Hepatocyte (in vitro differentiated cells): ENCODE measurements around the gene TMEM114. TPM values are rescaled to one million over a fixed set of nuclear protein-coding genes. Genes with fewer than 3 reads are reported as not detected.

Experiments
- DNase-seq: peaks from one replicate; pipeline ENCODE4 v3.0.0-alpha.2; 2016; ENCODE audit warnings: low spot score
- H2AFZ ChIP-seq: fragments of 200-600 bp; sonication (generic); 2 replicates; pipeline ENCODE4 v1.6.0; 2016; ENCODE audit warnings: antibody characterized with exemption, mild to moderate bottlenecking
- H3K27ac ChIP-seq: fragments of 200-600 bp; sonication (generic); 2 replicates; pipeline ENCODE4 v1.5.1; 2016; ENCODE audit warnings: mild to moderate bottlenecking
- H3K27me3 ChIP-seq: fragments of 200-600 bp; sonication (generic); 2 replicates; pipeline ENCODE4 v1.6.1; 2016
- H3K36me3 ChIP-seq: fragments of 200-600 bp; sonication (generic); replicated peaks from 2 replicates; pipeline ENCODE4 v1.5.1; 2016; ENCODE audit warnings: low read depth; ENCODE audit not compliant: insufficient read depth
- H3K4me1 ChIP-seq: fragments of 200-600 bp; sonication (generic); 2 replicates; pipeline ENCODE4 v1.5.1; 2016; ENCODE audit warnings: mild to moderate bottlenecking, moderate library complexity; ENCODE audit not compliant: insufficient read depth
- H3K4me2 ChIP-seq: fragments of 200-600 bp; sonication (generic); 2 replicates; pipeline ENCODE4 v1.6.0; 2016
- H3K4me3 ChIP-seq: fragments of 200-600 bp; sonication (generic); 2 replicates; pipeline ENCODE4 v1.5.1; 2016; ENCODE audit warnings: mild to moderate bottlenecking
- H3K79me2 ChIP-seq: fragments of 200-600 bp; sonication (generic); 2 replicates; pipeline ENCODE4 v1.6.0; 2017; ENCODE audit warnings: mild to moderate bottlenecking
- H3K9me2 ChIP-seq: fragments of 200-600 bp; sonication (generic); replicated peaks from 2 replicates; pipeline ENCODE4 v1.6.0; 2017; ENCODE audit warnings: mild to moderate bottlenecking; ENCODE audit not compliant: insufficient read depth
- H3K9me3 ChIP-seq: fragments of 200-600 bp; sonication (generic); 2 replicates; pipeline ENCODE4 v1.5.1; 2016; ENCODE audit warnings: low read depth, mild to moderate bottlenecking
- H4K20me1 ChIP-seq: fragments of 200-600 bp; sonication (generic); 2 replicates; pipeline ENCODE4 v1.6.0; 2016; ENCODE audit warnings: mild to moderate bottlenecking; ENCODE audit not compliant: insufficient read depth, poor library complexity, severe bottlenecking
- CTCF ChIP-seq: fragments of 200-600 bp; sonication (generic); IDR thresholded peaks from 2 replicates; pipeline ENCODE4 v1.5.1; 2016; ENCODE audit warnings: antibody characterized with exemption, mild to moderate bottlenecking; ENCODE audit not compliant: poor library complexity
- EZH2 ChIP-seq: fragments of 200-600 bp; sonication (generic); IDR thresholded peaks from 2 replicates; pipeline ENCODE4 v1.6.1; 2016; ENCODE audit warnings: antibody characterized with exemption, mild to moderate bottlenecking, borderline replicate concordance
- EZH2phosphoT487 ChIP-seq: fragments of 200-600 bp; sonication (generic); IDR thresholded peaks from one replicate; pipeline ENCODE4 v1.6.1; 2018; ENCODE audit warnings: antibody characterized with exemption, mild to moderate bottlenecking, low read depth, moderate library complexity; ENCODE audit not compliant: unreplicated experiment, severe bottlenecking
- WGBS: methylation state at CpG from one replicate; pipeline ENCODE4 v1.1.6; 2016; ENCODE audit warnings: low lambda C conversion rate; ENCODE audit errors: missing lambda C conversion rate; 5-methylcytosine and 5-hydroxymethylcytosine counted together
- polyA plus RNA-seq: library from polyadenylated mRNA; unstranded; fragments of >200 nt; fragmentation: Nextera tagmentation; extraction: Ambion mirVana; gene quantifications from 2 replicates; pipeline ENCODE4 v1.2.1, GENCODE V29; 2016
- total RNA-seq: library from RNA; depleted of rRNA; stranded (reverse); fragments of >200 nt; gene quantifications from 2 replicates; pipeline ENCODE4 v1.2.3, GENCODE V29; 2014

Gene TMEM114
- total and polyA plus RNA-seq, 2 experiments from 2014 or later: not detected

GRCh38 chr16:8569650-8570346 lies 20.5 kb downstream of the TMEM114 start:
- H3K79me2 ChIP-seq: no peaks in the 10 kb centered on the region
- no peak overlapping the region for H3K4me2 ChIP-seq
- TF ChIP-seq EZH2phosphoT487 (no peak), EZH2 (no peak), CTCF (no peak)
- no peaks in the 10 kb centered on the region for H4K20me1 ChIP-seq
- DNase-seq: no peak
- H3K4me1 ChIP-seq: no peaks in the 10 kb centered on the region
- no peaks in the 10 kb centered on the region for H3K36me3 ChIP-seq
- H3K27ac ChIP-seq: no peak overlapping the region
- H2AFZ ChIP-seq: no peak overlapping the region
- no peaks in the 10 kb centered on the region for H3K9me3 ChIP-seq
- H3K4me3 ChIP-seq: no peak overlapping the region
- WGBS: 87% methylated on average over 25 of the region's 35 CpGs
- H3K27me3 ChIP-seq: peaks cover 6% of the 10 kb centered on the region
- no peaks in the 10 kb centered on the region for H3K9me2 ChIP-seq

GRCh38 chr16:8568231-8568617 lies 22.1 kb downstream of the TMEM114 start:
- H3K79me2 ChIP-seq: no peaks in the 10 kb centered on the region
- peak overlapping the region; percentile 10 for H3K4me2 ChIP-seq
- no peaks in the 10 kb centered on the region for H3K27me3 ChIP-seq
- no peak overlapping the region for H2AFZ ChIP-seq
- DNase-seq: no peak
- TF ChIP-seq EZH2 (no peak), EZH2phosphoT487 (no peak), CTCF (no peak)
- H3K9me2 ChIP-seq: no peaks in the 10 kb centered on the region
- H3K9me3 ChIP-seq: no peaks in the 10 kb centered on the region
- H3K27ac ChIP-seq: no peak overlapping the region
- 93% methylated on average over 6 of the region's 6 CpGs for WGBS
- H3K4me1 ChIP-seq: no peaks in the 10 kb centered on the region
- H4K20me1 ChIP-seq: no peaks in the 10 kb centered on the region
- no peaks in the 10 kb centered on the region for H3K36me3 ChIP-seq
- no peak overlapping the region for H3K4me3 ChIP-seq

- peak overlapping the region; percentile 10 for H3K4me2 ChIP-seq
- DNase-seq: peak; percentile 93
- WGBS: 21% methylated on average over 23 of the region's 23 CpGs
- H3K4me3 ChIP-seq: no peak overlapping the region
- no peaks in the 10 kb centered on the region for H3K4me1 ChIP-seq
- no peak for TF ChIP-seq EZH2
- peak; percentile 99 for TF ChIP-seq CTCF
- no peak for TF ChIP-seq EZH2phosphoT487
- H3K9me3 ChIP-seq: no peaks in the 10 kb centered on the region
- H3K36me3 ChIP-seq: no peaks in the 10 kb centered on the region
- no peak overlapping the region for H2AFZ ChIP-seq
- no peaks in the 10 kb centered on the region for H4K20me1 ChIP-seq
- no peak overlapping the region for H3K27ac ChIP-seq
- no peaks in the 10 kb centered on the region for H3K79me2 ChIP-seq
- H3K9me2 ChIP-seq: no peaks in the 10 kb centered on the region
- no peaks in the 10 kb centered on the region for H3K27me3 ChIP-seq
These were observed 22.7 kb downstream of the TMEM114 start for GRCh38 chr16:8567355-8568230.
